HEK293T (cell line): ENCODE results near the gene PANX2.
A peak's percentile ranks its signal among the peaks of the same experiment; 100 is the strongest.

Experiments used
- BHLHE40 ChIP-seq: fragments of 450-650 bp; IDR thresholded peaks from 2 replicates; pipeline ENCODE4 v1.6.1; 2016; ENCODE audit warnings: mild to moderate bottlenecking, moderate library complexity, borderline replicate concordance
- CTBP1 ChIP-seq: fragments of 450-650 bp; IDR thresholded peaks from 2 replicates; pipeline ENCODE4 v1.6.1; 2016; ENCODE audit warnings: borderline replicate concordance
- FOXA1 ChIP-seq: fragments of 450-650 bp; IDR thresholded peaks from 2 replicates; pipeline ENCODE4 v1.6.1; 2016; ENCODE audit warnings: mild to moderate bottlenecking
- FOXM1 ChIP-seq: fragments of 450-650 bp; IDR thresholded peaks from 2 replicates; pipeline ENCODE4 v1.6.1; 2017; ENCODE audit warnings: mild to moderate bottlenecking, borderline replicate concordance
- HDGF ChIP-seq: fragments of 450-650 bp; IDR thresholded peaks from 2 replicates; pipeline ENCODE4 v1.6.1; 2017; ENCODE audit warnings: antibody characterized with exemption, borderline replicate concordance
- LEF1 ChIP-seq: fragments of 450-650 bp; IDR thresholded peaks from 2 replicates; pipeline ENCODE4 v1.6.1; 2017; ENCODE audit warnings: mild to moderate bottlenecking, borderline replicate concordance
- NFRKB ChIP-seq: fragments of 450-650 bp; IDR thresholded peaks from 2 replicates; pipeline ENCODE4 v1.6.1; 2016; ENCODE audit warnings: mild to moderate bottlenecking, moderate library complexity
- PKNOX1 ChIP-seq: fragments of 450-650 bp; IDR thresholded peaks from 2 replicates; pipeline ENCODE4 v1.6.1; 2016
- SP1 ChIP-seq: fragments of 450-650 bp; IDR thresholded peaks from 2 replicates; pipeline ENCODE4 v1.6.1; 2017
- SUZ12 ChIP-seq: fragments of 450-650 bp; IDR thresholded peaks from 2 replicates; pipeline ENCODE4 v1.6.1; 2016; ENCODE audit warnings: mild to moderate bottlenecking
- ZNF384 ChIP-seq: fragments of 450-650 bp; IDR thresholded peaks from 2 replicates; pipeline ENCODE4 v1.6.1; 2016

DNA sequence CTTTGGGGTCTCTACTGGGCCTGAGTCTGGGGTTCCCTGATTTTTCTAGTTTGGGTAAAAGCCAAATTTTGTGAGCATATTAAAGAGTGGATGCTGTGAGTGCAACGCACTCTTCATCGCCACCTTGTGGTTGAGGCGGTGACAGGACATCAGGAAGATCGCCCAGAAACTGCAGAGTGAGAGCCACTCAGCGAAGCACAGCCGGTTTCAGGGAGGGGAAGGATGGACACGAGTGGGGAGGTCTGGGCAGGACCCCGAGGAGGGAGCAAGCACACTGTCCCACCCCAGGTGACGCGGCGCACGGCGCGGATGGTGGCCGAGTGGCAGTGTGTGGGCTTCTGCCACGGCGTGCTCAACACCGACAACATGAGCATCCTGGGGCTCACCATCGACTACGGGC is 39.4 kb downstream of the PANX2 start:
- TF ChIP-seq SP1 (no peak), FOXM1 (no peak), SUZ12 (no peak), BHLHE40 (no peak), LEF1 (no peak), HDGF (no peak), ZNF384 (no peak), NFRKB (no peak), CTBP1 (no peak), FOXA1 (no peak), PKNOX1 (peak; percentile 51; the same call in 1 of the 2 replicates)
